Panc1 (cell line): ENCODE data around the gene APP.

ENCODE experiments used
- POLR2AphosphoS5 ChIP-seq: IDR thresholded peaks from 2 replicates; pipeline ENCODE4 v1.6.1; 2012; ENCODE audit warnings: mild to moderate bottlenecking, low read depth, low read length, moderate library complexity
- SIN3A ChIP-seq: IDR thresholded peaks from 2 replicates; pipeline ENCODE4 v1.6.1; 2012; ENCODE audit warnings: low read depth, mild to moderate bottlenecking, low read length, moderate library complexity, borderline replicate concordance; ENCODE audit not compliant: insufficient read depth
- TCF7L2 ChIP-seq: IDR thresholded peaks from 2 replicates; pipeline ENCODE4 v1.6.1; 2011; ENCODE audit warnings: mild to moderate bottlenecking, low read depth, low read length, inconsistent platforms
- TF ChIP-seq, protein P1 (sequence below): fragments of 450-650 bp; IDR thresholded peaks from 2 replicates; pipeline ENCODE4 v1.5.1; 2017; ENCODE audit warnings: mild to moderate bottlenecking
- TF ChIP-seq, protein P2 (sequence below), 2 experiments: IDR thresholded peaks; 2 replicates each; pipeline ENCODE4 v1.6.1; 2011 to 2012; ENCODE audit warnings: low read depth in 2 of 2, control low read depth in 1 of 2, low read length in 1 of 2, mild to moderate bottlenecking in 1 of 2, moderate library complexity in 1 of 2; ENCODE audit not compliant: insufficient read depth in 1 of 2

GRCh38 chr21:26154753-26155152 lies 15.8 kb downstream of the APP start:
- TF ChIP-seq, protein P1, sequence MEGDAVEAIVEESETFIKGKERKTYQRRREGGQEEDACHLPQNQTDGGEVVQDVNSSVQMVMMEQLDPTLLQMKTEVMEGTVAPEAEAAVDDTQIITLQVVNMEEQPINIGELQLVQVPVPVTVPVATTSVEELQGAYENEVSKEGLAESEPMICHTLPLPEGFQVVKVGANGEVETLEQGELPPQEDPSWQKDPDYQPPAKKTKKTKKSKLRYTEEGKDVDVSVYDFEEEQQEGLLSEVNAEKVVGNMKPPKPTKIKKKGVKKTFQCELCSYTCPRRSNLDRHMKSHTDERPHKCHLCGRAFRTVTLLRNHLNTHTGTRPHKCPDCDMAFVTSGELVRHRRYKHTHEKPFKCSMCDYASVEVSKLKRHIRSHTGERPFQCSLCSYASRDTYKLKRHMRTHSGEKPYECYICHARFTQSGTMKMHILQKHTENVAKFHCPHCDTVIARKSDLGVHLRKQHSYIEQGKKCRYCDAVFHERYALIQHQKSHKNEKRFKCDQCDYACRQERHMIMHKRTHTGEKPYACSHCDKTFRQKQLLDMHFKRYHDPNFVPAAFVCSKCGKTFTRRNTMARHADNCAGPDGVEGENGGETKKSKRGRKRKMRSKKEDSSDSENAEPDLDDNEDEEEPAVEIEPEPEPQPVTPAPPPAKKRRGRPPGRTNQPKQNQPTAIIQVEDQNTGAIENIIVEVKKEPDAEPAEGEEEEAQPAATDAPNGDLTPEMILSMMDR, result no peak
- TF ChIP-seq SIN3A (no peak), POLR2AphosphoS5 (no peak), TCF7L2 (no peak)
- TF ChIP-seq, protein P2, sequence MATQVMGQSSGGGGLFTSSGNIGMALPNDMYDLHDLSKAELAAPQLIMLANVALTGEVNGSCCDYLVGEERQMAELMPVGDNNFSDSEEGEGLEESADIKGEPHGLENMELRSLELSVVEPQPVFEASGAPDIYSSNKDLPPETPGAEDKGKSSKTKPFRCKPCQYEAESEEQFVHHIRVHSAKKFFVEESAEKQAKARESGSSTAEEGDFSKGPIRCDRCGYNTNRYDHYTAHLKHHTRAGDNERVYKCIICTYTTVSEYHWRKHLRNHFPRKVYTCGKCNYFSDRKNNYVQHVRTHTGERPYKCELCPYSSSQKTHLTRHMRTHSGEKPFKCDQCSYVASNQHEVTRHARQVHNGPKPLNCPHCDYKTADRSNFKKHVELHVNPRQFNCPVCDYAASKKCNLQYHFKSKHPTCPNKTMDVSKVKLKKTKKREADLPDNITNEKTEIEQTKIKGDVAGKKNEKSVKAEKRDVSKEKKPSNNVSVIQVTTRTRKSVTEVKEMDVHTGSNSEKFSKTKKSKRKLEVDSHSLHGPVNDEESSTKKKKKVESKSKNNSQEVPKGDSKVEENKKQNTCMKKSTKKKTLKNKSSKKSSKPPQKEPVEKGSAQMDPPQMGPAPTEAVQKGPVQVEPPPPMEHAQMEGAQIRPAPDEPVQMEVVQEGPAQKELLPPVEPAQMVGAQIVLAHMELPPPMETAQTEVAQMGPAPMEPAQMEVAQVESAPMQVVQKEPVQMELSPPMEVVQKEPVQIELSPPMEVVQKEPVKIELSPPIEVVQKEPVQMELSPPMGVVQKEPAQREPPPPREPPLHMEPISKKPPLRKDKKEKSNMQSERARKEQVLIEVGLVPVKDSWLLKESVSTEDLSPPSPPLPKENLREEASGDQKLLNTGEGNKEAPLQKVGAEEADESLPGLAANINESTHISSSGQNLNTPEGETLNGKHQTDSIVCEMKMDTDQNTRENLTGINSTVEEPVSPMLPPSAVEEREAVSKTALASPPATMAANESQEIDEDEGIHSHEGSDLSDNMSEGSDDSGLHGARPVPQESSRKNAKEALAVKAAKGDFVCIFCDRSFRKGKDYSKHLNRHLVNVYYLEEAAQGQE (IDR thresholded peaks at IDR 0.05; ENCODE audit: insufficient read depth in 1 of 2, low read depth in 2 of 2, low read length in 1 of 2), result no peak
